Ureter (tissue), 1 donor: ENCODE results near the gene ASZ1. TPM values are rescaled to one million over a fixed set of nuclear protein-coding genes. Genes with fewer than 3 reads are reported as not detected.
"Not testable (repeated sequence)": the region's sequence is repeated elsewhere in the genome, so short reads cannot be mapped to it uniquely, and the experiment has no call there.

Experiments used
- DNase-seq: peaks from one replicate; pipeline ENCODE4 v3.0.0-alpha.2; 2020; ENCODE audit warnings: low spot score
- total RNA-seq: library from RNA; stranded (reverse); gene quantifications from one replicate; pipeline ENCODE4 v1.2.4, GENCODE V29; 2023
- donor health status: DM: yes; HTN: yes; CAD: no.

Gene ASZ1
- not detected for total RNA-seq

GRCh38 chr7:117427258-117427701 lies at the start of gene ASZ1:
Gene ASZ1 (minus strand): TSS chr7:117427493. CDS start chr7:117427460, 33 bp downstream.
- DNase-seq, result no peak

GRCh38 chr7:117476557-117477215 lies 49.4 kb upstream of the ASZ1 start:
- no peak for DNase-seq

GRCh38 chr7:117472335-117472734 lies 45.0 kb upstream of the ASZ1 start:
- DNase-seq, result no peak

GRCh38 chr7:117470777-117471176 lies 43.5 kb upstream of the ASZ1 start:
- no peak for DNase-seq

GRCh38 chr7:117468174-117468573 lies 40.9 kb upstream of the ASZ1 start:
- no peak for DNase-seq

- not testable (repeated sequence) for DNase-seq
Measured at GRCh38 chr7:117460815-117461214, 33.5 kb upstream of the ASZ1 start.

GRCh38 chr7:117459735-117460134 lies 32.4 kb upstream of the ASZ1 start:
- no peak for DNase-seq

GRCh38 chr7:117458977-117459583 lies 31.8 kb upstream of the ASZ1 start:
- DNase-seq, result no peak

GRCh38 chr7:117448655-117449054 lies 21.4 kb upstream of the ASZ1 start:
- DNase-seq, result no peak

GRCh38 chr7:117446220-117446815 lies 19.0 kb upstream of the ASZ1 start:
- no peak for DNase-seq

- no peak for DNase-seq
Measured at GRCh38 chr7:117445206-117445605, 17.9 kb upstream of the ASZ1 start.

- no peak for DNase-seq
Measured at GRCh38 chr7:117444646-117445045, 17.4 kb upstream of the ASZ1 start.

- DNase-seq, result no peak
Measured at GRCh38 chr7:117435475-117436043, 8.3 kb upstream of the ASZ1 start.

- DNase-seq, result no peak
Measured at GRCh38 chr7:117424090-117424829, 3.0 kb downstream of the ASZ1 start.

- not testable (repeated sequence) for DNase-seq
Measured at GRCh38 chr7:117414591-117414990, 12.7 kb downstream of the ASZ1 start.

- DNase-seq, result no peak
Measured at GRCh38 chr7:117412946-117413559, 14.2 kb downstream of the ASZ1 start.

GRCh38 chr7:117412390-117412789 lies 14.9 kb downstream of the ASZ1 start:
- DNase-seq, result no peak

- DNase-seq, result no peak
Measured at GRCh38 chr7:117411539-117411938, 15.8 kb downstream of the ASZ1 start.

- DNase-seq, result no peak
Measured at GRCh38 chr7:117408831-117409230, 18.5 kb downstream of the ASZ1 start.

GRCh38 chr7:117405519-117405918 lies 21.8 kb downstream of the ASZ1 start:
- DNase-seq, result no peak

GRCh38 chr7:117403737-117404136 lies 23.6 kb downstream of the ASZ1 start:
- no peak for DNase-seq

GRCh38 chr7:117402109-117402508 lies 25.2 kb downstream of the ASZ1 start:
- DNase-seq, result no peak
